Measurements from ENCODE around the gene CCDC187. TPM values are rescaled to one million over a fixed set of nuclear protein-coding genes. Genes with fewer than 3 reads are reported as not detected.

CCDC187 gene
- total RNA-seq, 6 experiments from 2014 or later, result 0.09 to 0.80 (median 0.62) TPM; not detected in 3

GRCh38 chr9:136252281-136252680, 51.6 kb downstream of the CCDC187 start:
- Histone ChIP-seq H3K9me3 (no peaks in the 10 kb centered on the region), H3K36me3 (no peaks in the 10 kb centered on the region), H3K4me3 (no peak overlapping the region), H3K27me3 (no peaks in the 10 kb centered on the region), H3K4me1 (peaks cover 0 to 5% (median 0%) of the 10 kb centered on the region in 4 donors), H3K27ac (no peak overlapping the region)
- ATAC-seq (no peak), DNase-seq (no peak)
- no peak for TF ChIP-seq CTCF (IDR thresholded peaks at IDR 0.05)
- no peak for TF ChIP-seq POLR2A (IDR thresholded peaks at IDR 0.05)
- intact Hi-C loops (cut with DNase I), result no loop called here
- no CpG with 5 or more reads among the region's 29 CpGs for WGBS (ENCODE audit: insufficient coverage, low coverage, low lambda C conversion rate, missing lambda C conversion rate)

GRCh38 chr9:136251264-136252115, 52.4 kb downstream of the CCDC187 start:
- no peak for TF ChIP-seq CTCF (IDR thresholded peaks at IDR 0.05)
- 81% methylated on average over 7 of the region's 50 CpGs for WGBS (ENCODE audit: insufficient coverage, low coverage, low lambda C conversion rate, missing lambda C conversion rate)
- Histone ChIP-seq H3K4me1 (peaks cover 0 to 5% (median 0%) of the 10 kb centered on the region in 4 donors), H3K9me3 (no peaks in the 10 kb centered on the region), H3K27me3 (no peaks in the 10 kb centered on the region), H3K4me3 (no peak overlapping the region), H3K36me3 (no peaks in the 10 kb centered on the region), H3K27ac (no peak overlapping the region)
- DNase-seq, result no peak
- intact Hi-C loops (cut with DNase I), result no loop called here
- no peak for ATAC-seq

GRCh38 chr9:136250676-136251075, 53.2 kb downstream of the CCDC187 start:
- 29% methylated on average over 2 of the region's 10 CpGs for WGBS (ENCODE audit: insufficient coverage, low coverage, low lambda C conversion rate, missing lambda C conversion rate)
- TF ChIP-seq POLR2A (IDR thresholded peaks at IDR 0.05), result no peak
- no peak for TF ChIP-seq CTCF (IDR thresholded peaks at IDR 0.05)
- H3K36me3 ChIP-seq, result no peaks in the 10 kb centered on the region
- DNase-seq (no peak), ATAC-seq (no peak)
- H3K9me3 ChIP-seq, result no peaks in the 10 kb centered on the region
- intact Hi-C loops (cut with DNase I), result no loop called here
- no peaks in the 10 kb centered on the region for H3K27me3 ChIP-seq
- no peak overlapping the region for H3K4me3 ChIP-seq
- no peak overlapping the region for H3K27ac ChIP-seq
- peaks cover 0 to 5% (median 0%) of the 10 kb centered on the region in 4 donors for H3K4me1 ChIP-seq

- DNase-seq, result no peak
Measured at GRCh38 chr9:136249877-136250559, 53.9 kb downstream of the CCDC187 start.

More at GRCh38 chr9:136249877-136250559, 53.9 kb downstream of the CCDC187 start:
- no peak for ATAC-seq
- H3K4me1 ChIP-seq, result peaks cover 0 to 4% (median 0%) of the 10 kb centered on the region in 4 donors
- no peaks in the 10 kb centered on the region for H3K9me3 ChIP-seq
- H3K27me3 ChIP-seq, result no peaks in the 10 kb centered on the region
- H3K27ac ChIP-seq, result no peak overlapping the region
- H3K36me3 ChIP-seq, result no peaks in the 10 kb centered on the region
- intact Hi-C loops (cut with DNase I), result no loop called here
- 75% methylated on average over 20 of the region's 30 CpGs for WGBS (ENCODE audit: insufficient coverage, low coverage, low lambda C conversion rate, missing lambda C conversion rate)
- H3K4me3 ChIP-seq, result no peak overlapping the region
- TF ChIP-seq POLR2A (IDR thresholded peaks at IDR 0.05), result no peak
- TF ChIP-seq CTCF (IDR thresholded peaks at IDR 0.05), result no peak

Data from right lobe of liver (tissue), 6 donors.